ENCODE measurements around the gene B4GALNT1.
"Not testable (repeated sequence)": the region's sequence is repeated elsewhere in the genome, so short reads cannot be mapped to it uniquely, and the experiment has no call there.

B4GALNT1 gene

DNA sequence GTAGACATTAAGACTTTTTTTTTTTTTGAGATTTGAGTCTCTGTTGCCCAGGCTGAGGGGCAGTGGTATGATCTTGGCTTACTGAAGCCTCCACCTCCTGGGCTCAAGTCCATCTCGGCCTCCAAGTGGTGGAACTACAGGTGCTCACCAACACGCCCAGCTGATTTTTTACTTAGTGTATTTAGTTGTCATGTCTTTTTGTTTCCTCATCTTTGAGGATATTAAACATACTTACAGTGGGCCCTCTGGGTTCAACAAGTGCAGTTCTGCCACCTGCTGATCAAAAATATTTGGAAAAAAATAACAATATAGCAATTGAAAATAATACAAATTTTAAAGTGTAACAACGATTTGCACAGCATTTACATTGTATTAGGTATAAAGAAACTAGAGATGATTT lies 4.4 kb upstream of the B4GALNT1 start:
- no peak for DNase-seq (ENCODE audit: low read depth)

DNA sequence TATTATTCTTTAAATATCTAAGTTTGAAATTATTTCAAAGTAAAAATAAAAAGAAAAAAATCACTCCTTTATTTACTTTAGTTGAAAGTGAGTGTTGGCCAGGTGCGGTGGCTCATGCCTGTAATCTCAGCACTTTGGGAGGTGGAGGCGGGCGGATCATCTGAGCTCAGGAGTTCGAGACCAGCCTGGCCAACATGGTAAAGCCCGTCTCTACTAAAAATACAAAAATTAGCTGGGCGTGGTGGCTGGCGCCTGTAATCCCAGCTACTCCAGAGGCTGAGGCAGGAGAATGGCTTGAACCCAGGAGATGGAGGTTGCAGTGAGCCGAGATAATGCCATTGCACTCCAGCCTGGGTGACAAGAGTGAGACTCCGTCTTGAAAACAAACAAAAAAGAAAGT lies 3.7 kb upstream of the B4GALNT1 start:
- not testable (repeated sequence) for DNase-seq (ENCODE audit: low read depth)

DNA sequence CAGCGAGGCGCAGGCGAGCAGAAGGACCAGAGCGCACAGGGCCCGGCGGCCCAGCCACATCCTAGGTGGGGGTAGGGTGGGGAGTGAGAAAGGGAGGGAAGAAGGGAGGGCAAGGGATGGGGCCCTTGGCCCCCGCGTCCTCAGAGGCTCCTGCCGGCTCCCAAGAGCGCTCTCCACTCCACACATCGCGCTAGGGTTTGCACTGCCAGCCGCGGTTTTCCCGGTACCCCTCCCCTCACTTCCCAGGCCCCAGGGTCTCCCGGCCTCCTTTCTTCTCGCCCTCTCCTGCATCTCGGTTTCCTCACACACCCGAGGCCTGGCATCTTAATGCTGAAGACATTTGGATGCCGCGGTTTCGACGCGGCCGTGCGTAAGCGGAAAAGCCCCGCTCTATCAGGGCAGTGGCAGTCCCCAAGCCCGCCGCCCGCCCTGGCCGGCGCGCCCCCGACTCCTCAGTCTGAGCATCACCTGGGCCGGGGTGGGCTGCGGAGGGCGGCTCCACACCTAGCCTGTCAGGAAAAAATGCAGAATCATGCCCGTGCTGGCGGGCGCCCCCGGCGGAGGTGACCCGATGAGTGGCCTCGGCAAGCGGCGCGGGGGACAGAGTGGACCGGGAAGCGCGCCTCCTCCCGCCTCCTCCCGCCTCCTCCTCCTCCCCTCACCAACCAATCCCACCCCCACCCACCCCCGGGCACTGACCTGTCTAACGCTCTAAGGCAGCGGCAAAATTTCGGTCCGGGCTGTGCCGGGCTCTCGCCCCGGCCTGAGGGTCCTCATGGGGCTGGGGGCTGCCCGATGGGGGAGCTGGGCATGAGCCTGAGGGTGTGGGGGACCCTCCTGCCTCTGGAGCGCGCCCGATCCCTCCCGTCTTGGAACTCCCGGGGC lies 686 bp downstream of the B4GALNT1 start:
- DNase-seq (ENCODE audit: low read depth): no peak

DNA sequence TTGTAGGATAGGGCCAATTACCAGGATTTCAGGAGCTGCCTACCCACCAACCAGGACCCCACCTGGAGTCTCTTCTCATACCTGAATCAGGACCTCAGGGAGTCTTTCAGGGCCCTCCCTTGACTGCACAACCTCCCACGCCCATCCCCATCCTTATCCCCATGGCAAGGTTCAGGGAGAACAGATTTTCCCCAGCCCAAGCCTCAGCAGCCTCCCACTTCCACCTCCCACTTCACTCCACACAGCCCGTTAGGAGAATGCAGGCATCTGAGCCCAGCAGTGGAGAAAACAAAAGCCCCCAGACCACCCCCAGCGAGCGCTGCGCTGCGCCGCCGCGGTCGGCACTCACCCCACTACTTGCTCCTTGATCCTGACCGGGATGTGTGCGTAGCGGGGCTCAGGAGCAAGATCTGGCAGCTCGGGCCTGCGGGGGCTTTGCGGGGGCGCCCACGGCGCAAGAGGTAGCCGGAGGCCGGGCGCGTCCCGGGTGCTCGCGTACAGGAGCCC lies 1.4 kb downstream of the B4GALNT1 start:
- DNase-seq (ENCODE audit: low read depth): no peak

DNA sequence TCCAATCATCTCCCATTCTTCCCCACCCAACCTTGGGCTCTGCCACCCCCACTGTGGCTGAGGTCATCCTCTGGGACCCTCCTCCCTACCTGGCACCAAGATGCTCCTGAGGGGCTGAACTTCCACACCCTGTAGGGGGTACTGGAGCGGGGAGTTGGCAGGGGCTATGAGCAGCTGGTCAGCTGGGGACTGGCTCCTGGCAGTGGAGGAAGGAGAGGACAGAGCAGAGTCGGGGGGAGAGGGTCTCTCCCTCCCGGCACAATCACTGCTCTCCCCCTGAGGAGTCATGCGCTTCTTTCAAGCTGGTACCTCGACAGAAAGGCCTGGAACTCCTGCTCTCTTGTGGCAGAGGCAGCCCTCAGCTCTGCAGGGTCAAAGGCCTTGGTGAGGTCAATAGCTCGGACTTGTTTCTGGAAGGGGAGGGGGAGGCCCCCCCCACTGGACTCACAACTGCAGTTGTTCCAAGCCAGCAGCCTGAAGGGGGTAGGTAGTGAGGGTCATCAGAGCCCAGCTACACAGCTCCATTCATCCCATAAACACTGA lies 2.0 kb downstream of the B4GALNT1 start:
- DNase-seq (ENCODE audit: low read depth): no peak

DNA sequence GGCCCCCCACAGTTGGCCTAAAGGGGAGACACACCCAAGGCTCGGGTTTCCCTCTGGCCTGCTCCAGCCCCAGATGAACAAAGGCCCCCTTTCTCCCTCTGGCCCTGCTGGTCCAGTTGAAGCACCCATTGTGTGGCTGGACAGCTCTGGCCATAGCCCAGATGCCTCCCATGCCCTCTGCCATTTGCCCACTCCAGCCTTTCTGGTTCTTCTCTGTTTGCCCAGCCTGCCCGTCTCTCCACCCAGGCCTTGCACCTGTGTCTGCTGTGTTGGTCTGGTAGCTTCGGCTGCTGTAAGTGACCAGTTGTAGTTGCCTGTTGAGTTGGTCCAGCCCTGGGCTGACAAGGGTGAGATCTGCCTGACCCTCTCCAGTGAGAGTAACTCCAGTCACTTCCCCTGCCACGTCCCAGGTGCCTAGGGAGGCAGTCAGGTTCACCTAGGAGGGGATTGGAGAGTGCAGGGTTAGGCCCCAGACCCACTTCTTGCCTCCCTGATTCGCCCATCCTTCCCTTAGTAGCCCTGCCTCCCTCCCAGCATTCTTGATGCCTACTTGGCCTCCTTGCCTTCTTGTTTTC lies 3.0 kb downstream of the B4GALNT1 start:
- DNase-seq (ENCODE audit: low read depth): no peak

DNA sequence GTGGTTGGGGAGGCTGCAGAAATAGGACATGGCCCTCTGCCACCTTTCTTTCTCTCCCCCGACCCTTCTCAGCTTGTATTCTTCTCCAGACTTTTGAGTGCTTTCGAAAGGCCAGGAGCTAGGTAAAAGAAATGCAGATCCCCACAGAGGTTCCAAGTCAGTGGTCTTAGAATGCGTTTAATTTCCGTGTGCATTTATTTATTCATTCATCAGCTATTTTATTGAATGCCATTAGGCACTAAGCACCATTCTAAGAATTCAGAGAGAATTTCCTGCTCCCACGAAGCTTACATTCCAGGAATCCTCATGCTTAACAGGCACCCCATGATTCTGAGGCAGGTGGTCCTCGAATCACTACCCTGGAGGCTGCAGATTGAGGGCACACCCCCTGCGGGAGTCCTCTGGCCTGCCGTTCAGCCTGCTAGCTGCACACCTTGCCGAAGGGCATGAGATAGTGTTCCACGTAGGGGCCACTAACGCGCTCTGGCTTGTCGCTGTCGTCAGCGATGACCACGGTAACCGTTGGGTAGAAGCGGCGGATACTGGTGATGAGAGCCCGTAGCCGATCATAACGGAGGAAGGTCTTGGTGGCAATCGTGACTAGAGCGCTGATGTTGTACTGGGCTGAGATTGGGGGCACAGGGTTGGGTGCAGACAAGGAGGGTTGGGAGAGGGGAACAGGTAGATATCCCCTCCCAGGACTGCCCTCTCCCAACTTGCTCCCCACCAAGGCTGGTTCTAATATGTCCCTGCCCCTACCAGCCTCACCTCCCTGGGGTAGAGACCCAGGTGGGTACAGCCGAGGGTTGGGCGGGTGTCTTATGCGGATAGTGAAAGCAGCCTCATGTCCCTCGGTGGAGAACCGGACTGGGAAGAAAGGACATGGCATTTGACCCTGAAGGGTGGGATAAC lies 4.5 kb downstream of the B4GALNT1 start:
- no peak for DNase-seq (ENCODE audit: low read depth)

DNA sequence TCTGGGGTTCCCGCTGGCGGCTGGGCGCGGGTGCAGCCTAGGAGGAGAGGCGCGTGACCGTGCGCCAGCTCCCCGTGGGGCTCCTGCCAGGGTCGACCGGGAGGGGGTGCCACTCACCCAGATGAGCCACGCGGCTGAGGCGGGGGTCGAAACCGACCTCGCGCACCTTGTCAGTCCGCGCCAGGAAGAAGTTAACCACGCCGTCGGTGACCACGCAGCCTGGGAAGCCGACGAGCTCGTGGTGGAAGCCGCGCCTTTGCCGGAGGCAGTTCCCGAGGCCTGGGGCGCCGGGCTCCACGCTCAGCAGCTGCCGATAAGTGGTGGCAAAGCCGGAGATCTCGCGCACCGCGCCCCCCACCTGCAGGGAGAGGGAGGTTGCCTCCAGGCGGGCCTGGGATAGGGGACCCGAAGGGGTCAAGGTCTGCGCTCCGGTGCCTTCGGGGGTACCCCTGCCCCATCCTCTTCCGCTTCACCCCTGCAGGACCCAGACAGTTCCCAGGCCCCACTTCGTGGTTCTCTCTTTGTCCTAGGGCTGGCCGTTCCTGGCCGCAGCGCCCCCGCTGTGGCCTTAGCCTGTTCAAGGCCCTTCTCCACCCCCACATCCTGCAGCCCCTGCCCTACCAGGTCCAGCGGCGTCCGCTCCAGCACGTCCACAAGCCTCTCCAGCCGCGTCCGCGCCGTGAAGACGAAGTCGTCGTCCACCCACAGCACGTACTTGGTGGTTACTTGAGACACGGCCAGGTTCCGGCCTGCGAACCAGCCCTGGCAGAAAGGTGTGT lies 5.3 kb downstream of the B4GALNT1 start:
- no peak for DNase-seq (ENCODE audit: low read depth)

DNA sequence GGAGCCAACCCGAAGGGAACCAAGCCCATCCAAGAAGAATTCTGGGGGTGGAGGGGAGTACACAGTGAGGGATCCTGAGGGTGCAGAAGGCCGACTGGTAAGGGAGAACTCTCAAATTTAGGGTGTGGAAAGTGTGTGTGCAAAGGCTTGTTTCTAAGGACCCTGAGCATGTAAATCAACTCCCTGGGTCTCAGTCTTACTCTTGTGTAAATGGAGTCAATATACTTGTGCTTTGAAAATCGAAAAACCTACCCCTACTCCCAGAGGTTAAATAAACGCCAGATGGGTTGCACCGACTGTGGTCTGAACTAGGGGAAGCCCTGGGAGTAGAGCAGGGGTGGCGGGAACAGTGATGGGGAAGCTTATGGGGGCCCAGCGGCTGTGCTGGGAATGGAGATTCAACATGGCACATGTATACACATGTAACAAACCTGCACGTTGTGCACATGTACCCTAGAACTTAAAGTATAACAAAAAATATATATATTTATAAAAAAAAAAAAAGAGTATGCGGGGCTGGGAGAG lies 6.0 kb downstream of the B4GALNT1 start:
- no peak for DNase-seq (ENCODE audit: low read depth)

DNA sequence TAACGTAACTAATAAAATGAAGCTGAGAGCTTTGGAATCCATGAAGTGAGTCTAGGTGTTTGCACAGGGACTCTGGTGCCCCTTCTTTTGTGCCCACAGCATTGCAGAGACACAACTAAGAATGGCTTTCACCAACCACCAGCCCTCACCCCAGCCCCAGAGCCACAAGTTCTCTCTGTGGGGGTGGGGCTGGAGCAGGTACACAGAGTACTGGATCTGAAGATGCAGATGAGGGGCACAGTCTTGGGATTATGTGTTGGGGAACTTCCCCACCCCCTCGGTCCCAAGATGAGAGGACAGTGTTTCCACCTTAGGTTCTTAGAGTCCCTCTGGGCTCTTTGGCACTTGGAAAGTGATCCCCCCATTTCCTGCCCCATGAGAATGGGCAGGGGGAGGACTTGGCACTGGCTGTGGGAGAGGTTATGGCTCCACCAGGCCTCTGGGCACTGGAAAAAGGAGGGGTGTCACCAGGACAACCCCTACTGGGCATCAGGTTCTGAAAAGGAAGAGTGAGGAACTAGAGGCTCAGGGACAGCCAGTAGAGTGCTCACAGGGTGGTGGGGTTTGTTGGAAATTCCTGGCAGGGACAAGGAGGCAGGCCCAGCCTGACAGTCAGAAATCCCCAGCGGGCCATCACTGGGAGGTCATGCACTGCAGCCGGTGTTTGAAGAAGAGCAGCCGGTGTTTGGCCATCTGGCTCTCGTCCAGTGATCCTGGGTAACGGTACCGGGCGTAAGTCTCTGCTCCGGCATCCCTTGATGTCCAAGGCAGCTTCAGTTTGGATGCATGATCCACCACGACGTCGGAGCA lies 6.7 kb downstream of the B4GALNT1 start:
- DNase-seq (ENCODE audit: low read depth): no peak

DNA sequence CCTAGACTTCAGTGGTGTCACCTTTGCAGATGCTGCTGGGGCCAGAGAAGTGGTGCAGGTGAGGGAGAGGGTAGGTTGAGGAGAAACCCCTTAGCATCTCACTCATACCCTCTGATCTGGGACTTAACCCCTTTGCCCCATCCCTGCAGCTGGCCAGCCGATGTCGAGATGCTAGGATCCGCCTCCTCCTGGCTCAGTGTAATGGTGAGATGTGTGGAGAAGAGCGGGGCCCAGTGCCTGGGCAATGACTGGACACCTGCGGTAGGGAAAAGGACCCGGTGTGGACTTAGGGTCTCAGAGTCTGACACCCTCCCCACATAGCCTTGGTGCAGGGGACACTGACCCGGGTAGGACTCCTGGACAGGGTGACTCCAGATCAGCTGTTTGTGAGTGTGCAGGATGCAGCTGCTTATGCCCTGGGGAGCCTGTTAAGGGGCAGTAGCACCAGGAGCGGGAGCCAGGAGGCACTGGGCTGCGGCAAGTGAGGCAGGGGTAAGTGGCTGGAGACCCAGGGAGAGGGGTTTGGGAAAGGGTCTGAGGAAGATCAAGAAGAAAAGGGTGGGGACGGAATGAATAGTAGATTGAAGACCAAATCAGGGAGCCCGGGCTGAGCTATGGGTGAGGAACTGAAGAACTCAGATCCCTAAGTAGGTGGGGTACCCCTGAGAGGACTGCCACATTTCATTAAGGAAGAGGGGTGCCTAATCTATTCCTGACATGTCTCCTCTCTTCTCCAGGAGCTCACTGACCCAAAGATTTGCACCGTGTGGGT lies 7.6 kb downstream of the B4GALNT1 start:
- DNase-seq (ENCODE audit: low read depth): no peak

DNA sequence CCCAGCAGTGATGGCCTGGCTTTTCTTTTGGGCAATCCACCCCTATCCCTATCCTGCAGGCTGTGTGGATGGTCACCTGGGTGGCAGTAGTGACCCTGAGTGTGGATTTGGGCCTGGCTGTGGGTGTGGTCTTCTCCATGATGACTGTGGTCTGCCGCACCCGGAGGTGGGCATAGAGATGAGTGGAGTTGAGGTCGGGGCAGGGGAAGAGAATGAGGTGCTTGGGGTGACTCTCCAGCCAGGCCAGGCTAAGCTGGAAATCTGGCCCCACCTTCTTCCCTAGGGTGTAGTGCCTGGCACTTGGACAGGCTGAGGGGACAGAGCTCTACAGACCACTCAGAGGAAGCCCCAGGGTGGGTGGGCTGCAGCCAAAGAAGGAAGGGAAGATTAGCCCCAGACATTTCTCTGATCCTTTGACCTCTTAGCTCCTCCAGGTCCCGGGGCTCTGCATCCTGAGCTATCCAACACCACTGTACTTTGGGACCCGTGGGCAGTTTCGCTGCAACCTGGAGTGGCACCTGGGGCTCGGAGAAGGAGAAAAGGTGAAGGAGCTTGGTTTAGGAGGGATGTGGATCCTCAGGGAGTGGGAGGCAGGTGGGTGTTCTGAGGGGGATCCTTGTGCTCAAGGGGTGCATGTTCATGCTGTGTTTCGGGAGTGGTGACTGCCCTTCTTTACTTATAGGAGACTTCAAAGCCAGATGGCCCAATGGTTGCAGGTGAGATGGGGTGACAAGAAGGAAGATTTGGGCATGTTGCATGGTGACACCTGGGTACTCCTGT lies 8.4 kb downstream of the B4GALNT1 start:
- no peak for DNase-seq (ENCODE audit: low read depth)

DNA sequence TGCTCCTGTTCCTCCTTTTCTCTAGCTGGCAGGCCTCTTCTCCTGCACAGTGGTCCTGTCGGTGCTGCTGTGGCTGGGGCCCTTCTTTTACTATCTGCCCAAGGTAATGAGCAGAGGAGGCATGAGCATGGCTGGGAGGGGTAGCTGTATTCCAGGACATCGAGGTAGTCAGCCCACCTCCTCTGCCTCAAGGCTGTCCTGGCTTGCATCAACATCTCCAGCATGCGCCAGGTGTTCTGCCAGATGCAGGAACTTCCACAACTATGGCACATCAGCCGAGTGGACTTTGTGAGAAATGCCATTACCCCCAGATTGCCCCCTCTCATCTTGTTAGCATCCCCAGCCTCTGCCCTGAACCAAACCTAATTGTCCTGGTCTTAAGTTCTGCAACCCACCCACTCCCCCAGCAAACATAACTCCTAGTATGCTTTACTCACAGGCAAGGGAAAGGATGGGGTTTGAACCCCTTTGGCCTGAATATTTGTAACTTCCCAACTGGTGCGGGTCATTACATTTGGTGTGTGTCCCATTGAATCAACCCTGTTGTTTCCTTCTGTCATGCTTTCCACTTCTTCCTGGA lies 9.1 kb downstream of the B4GALNT1 start:
- DNase-seq (ENCODE audit: low read depth): no peak

DNA sequence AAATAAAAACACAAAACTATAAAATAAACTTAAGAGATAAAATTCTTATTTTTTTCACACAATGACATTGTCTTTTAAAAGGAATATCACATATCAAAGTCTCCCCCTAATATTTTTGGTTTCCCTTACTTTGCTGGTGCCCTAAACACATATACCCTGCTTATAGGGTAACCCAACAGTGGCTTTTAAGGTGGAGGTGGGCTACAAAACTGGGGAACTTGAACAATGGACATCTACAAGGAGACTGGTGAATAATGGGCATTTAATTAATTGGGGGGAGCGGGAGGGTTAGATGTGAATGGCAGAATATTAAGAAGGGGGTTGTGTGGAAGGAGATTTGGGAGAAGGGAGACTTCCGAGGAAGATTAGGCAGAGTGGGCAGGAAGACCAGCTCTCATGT lies 9.6 kb downstream of the B4GALNT1 start:
- no peak for DNase-seq (ENCODE audit: low read depth)

DNA sequence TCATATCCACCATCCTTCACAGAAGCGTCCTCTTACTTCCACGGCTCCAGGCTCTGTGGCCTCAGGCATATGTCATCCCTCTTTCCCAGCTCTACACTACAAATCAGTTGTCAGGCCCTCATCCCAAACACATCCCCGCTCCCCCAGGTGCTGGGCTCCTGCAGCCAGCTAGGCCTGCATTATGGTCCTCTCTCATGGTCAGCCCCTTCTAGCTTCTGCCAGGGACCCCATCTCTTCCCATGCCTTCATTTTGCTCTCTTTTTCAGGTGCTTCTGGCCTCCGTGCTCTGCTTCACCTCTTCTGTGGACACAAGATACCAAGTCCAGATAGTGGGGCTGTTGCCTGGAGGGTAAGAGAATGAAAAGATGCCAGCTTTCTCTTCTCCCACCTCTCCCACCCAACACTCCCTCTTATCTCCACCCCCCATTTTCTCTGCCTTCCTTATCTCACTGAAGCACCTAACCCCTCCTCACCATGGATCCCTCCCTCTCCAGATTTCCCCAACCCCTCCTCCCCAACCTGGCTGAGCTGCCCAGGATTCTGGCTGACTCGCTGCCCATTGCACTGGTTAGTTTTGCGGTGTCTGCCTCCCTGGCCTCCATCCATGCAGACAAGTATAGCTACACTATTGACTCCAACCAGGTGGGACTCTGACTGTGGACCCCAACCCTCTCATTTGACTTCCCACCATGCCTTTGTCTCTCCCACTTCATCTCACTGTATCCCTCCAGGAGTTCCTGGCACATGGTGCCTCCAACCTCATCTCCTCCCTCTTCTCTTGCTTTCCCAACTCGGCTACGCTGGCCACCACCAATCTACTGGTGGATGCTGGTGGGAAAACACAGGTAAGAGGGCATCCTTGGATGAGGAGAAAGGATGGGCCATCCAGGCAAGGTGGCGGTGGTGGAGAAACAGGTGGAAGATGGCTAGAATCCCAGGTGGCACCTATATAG lies 10.4 kb downstream of the B4GALNT1 start:
- DNase-seq (ENCODE audit: low read depth): no peak

DNA sequence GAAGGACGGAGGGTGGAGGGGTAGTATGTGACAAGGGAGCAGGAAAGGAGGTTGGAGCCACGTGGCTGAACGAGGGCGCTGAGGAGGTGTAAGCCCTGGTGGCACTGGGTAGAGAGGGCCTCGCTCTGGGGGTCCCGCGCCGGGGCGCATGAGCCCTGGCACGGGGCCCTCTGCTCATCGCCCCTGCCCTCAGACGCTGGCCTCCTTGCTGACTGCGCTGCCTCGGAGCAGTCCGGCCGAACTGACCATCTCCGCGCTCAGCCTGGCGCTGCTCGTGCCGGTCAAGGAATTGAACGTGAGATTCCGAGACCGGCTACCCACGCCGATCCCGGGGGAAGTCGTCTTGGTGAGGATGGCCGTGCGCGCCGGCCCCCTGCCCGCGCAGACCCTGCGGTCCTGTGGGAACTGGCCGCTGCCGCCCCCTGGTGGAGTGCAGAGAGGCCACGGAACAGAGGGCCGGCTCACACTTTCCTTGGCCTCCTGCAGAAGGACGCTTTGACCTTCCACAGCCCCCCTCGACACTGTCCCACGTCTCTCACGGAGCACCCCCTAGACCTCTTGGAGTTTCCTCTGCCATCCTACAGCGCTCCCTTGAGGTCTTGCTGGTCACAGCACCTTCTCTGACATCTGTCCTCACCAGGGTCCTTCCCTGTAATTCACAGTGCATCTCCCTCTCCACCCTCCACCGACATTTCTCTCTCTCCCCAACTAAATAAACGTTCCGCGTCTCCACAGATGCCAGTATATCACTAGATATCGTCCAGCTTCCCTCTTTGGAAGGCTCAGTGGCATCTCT lies 11.3 kb downstream of the B4GALNT1 start:
- no peak for DNase-seq (ENCODE audit: low read depth)
